GM10266 (cell line): ENCODE results near the gene WNT11.
A peak's percentile ranks its signal among the peaks of the same experiment; 100 is the strongest.

Experiments
- DNase-seq: peaks from one replicate; pipeline ENCODE4 v3.0.0; 2012; ENCODE audit errors: extremely low spot score
- TF ChIP-seq, protein P1 (sequence below): IDR thresholded peaks from 2 replicates; pipeline ENCODE4 v1.5.1; 2012; ENCODE audit warnings: mild to moderate bottlenecking, low read depth; ENCODE audit not compliant: control insufficient read depth, insufficient read depth; ENCODE audit errors: missing control alignments

The WNT11 gene

DNA sequence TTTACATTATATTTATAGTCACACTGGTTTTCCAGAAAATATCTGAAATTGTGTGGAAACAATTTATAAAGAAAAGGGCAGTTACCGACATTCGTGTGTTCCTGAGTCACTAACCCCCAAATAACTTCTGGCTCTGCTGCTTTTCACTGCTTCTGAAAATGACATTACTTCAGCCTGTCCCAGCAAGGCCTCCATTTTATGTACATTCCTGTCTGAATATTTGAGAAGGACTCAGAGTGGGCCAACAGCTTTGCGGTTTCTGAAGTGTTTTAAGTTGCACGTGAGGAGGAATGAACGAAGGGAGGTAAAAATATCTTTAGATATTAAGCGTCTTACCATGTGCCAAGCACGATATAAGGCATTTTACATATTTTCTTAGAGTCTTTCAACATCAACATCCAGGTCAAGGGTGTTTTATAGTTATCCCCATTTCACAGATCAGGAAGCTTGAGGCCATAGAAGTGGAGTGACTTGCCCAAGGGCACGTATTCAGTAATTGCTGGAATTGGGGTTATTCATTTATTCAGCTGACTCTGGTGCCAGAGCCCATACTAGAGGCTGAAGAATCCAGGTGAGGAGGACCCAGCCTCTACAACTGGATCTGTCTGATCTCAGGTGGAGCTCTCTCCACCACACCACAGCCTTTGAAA is 30.8 kb upstream of the WNT11 start:
- TF ChIP-seq, protein P1, sequence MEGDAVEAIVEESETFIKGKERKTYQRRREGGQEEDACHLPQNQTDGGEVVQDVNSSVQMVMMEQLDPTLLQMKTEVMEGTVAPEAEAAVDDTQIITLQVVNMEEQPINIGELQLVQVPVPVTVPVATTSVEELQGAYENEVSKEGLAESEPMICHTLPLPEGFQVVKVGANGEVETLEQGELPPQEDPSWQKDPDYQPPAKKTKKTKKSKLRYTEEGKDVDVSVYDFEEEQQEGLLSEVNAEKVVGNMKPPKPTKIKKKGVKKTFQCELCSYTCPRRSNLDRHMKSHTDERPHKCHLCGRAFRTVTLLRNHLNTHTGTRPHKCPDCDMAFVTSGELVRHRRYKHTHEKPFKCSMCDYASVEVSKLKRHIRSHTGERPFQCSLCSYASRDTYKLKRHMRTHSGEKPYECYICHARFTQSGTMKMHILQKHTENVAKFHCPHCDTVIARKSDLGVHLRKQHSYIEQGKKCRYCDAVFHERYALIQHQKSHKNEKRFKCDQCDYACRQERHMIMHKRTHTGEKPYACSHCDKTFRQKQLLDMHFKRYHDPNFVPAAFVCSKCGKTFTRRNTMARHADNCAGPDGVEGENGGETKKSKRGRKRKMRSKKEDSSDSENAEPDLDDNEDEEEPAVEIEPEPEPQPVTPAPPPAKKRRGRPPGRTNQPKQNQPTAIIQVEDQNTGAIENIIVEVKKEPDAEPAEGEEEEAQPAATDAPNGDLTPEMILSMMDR: no peak
- no peak for DNase-seq

DNA sequence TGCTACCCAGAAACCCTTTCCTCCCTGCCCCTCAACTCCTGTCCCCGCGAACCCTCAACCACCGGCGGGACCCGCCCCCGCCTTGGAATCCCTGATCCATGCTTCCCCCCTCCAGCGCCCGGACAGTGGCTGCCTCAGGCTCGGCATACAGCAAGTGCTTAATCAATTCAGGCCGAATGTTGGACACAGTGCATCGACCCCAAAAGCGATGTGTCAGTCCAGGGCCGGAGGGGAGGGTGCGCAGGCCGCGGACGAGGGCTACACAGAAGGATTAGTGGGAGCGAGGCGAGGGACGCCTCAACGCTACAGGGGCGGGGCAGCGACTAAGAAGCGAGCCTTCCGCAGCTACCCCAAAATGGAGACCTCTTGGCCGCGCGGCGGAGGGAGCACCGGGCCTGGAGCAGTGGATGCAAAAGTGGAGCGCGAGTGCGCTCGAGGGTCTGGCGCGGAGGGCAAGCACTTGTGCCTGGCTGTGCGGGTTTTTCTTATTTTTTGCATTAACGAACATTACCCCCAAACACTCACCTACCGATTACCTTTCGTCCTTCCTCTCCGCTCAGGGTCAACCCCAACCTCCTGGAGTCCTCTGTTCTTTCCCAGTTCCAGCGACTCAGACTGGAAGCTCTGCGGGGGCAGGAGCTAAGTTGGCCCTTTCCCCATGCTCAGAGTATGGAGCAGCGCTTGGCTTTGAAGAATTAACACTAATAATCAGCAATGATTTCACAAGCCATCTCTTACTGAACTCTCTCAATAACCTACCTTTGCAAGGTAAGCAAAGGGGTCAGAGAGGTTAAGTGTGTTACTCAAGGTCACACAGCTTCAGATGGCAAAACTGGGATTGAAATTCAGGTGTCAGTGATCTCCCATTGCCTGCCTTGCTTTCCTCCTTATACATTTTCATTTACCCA is 30.0 kb upstream of the WNT11 start:
- TF ChIP-seq, protein P1: no peak
- peak; percentile 58 for DNase-seq

DNA sequence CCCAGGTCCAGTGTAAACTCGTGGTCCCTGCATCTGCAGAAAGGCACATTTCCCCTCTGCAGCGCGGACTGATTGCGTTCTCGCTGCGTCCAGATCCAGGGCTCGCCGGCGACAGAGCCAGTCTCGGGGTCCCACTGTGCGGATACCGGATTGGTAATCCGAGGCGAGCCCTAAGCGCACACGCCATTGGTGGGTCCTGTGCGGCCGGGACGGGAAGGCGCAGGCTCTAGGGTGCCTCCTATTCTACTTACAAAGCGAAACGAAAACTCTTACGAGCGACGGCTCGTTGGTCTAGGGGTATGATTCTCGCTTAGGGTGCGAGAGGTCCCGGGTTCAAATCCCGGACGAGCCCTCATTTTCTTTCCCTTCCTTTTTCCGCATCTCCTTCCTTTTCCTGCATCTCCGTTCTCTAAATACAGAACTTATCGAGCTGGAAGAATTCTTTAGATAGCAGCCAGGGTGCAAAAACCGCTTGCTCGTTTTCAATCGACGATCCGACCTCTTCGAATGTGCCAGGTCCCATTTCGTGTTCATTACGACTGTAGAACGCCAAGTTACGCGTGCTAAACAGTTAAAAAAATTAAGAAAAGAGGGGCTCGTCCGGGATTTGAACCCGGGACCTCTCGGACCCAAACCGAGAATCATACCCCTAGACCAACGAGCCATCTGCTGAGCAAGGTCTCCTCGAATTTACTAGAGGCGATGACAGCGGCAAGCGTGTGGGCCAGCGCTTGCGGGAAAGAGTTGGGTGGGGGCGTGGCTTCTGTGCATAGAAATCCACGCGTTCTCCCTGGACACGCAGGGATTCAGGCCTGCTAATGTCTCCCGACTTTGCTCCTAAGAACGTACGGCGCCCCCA is 29.2 kb upstream of the WNT11 start:
- TF ChIP-seq, protein P1: no peak
- DNase-seq: peak; percentile 92

DNA sequence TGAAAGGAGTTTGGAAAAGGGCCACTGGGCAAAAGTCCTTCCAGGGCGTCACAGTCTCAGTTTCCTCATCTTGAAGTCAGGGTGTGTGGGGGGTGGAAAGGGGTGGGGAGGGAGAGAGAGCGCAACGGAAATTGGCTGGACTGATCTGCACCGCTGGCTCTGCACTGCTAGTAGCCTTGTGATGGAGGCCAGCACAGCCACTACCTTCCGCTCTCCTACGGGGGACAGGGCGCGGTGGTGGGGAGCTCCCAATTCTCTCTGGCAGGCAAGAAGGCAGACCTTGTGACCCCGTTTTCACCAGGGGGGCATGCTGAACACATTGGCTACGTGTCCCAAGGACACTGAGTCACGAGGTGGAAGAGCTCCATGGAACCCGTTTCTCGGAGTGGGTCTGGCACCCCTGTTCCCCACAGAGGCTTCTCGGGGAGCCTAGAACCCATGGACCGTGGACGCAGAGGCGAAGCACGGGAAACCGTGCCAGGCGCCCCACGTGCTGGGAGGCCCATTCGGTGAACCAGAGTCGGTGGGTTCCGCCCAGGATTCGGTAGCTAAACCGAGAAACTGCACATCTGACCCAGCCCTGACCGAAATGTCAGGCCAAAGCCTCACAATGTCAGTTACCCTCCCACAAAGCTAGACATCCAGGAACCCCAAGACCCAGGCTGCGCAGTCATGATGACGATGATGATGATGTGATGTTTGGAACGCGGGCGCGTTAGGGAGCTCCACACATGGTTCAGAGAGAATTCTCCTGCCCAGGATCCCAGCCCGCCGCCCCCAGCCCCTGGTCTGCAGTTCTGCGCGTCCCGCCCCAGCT is 28.3 kb upstream of the WNT11 start:
- peak; percentile 70 for DNase-seq
- TF ChIP-seq, protein P1: no peak

DNA sequence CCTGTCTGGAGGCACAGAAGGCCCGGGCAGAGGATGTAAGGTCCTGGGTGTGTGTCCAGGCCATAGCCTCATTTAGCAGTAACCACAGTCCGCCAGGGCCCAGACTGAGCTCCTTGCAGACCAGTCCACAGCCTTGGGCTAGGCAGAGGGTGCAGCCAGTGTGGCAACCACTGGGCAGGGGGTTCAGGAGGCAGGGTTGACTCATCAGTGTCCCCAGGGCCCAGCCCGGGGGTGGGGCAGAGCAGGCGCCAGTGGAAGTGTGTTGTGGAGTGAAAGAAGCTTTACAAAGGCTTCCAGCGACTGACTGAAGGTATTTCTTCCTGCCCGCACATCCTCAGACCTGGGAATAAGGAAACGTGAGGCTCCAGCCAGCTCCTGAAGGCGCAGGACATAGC is 27.7 kb upstream of the WNT11 start:
- TF ChIP-seq, protein P1: no peak
- DNase-seq: no peak

DNA sequence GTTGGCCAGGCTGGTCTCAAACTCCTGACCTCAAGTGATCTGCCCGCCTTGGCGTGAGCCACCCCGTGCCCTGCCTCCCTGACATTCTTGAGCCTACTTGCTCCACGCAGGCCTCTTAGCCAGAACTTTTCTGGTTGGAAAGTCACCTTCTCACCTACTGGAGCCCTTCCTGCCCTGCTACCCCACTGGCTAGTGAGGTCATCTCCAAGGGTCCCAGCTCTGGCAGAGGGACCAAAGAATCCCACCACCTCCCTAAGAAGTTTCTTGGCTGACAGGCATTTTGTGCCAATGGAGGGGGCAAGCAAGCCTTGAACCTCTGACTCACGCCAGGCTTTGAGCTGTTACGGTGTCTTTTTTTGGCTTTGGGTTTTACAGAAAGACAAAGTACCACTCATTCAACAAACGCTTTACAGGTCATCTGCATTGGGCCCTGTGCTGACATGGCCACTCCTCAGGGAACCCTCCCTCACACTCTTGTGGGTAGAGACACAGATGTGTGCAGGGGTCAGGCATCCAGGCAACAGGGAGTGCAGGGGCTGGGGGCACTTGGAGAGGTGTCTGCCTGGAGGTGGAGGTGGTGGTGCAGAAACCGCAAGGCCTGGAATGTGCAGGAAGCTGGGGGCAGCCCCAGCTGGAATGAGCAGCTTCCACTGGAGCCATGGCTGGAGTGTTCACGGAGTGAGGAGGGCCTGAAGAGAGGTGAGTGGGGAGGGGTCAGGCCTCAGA is 27.1 kb upstream of the WNT11 start:
- no peak for DNase-seq
- TF ChIP-seq, protein P1: no peak
